SHP77 (cell line): Measurements from ENCODE around the gene ARHGEF25.
A peak's percentile ranks its signal among the peaks of the same experiment; 100 is the strongest.
"Not testable (repeated sequence)": the region's sequence is repeated elsewhere in the genome, so short reads cannot be mapped to it uniquely, and the experiment has no call there.

Experiments used
- DNase-seq, 2 experiments: peaks; one replicate each; lab custom pipeline; 2025; lab: John Stamatoyannopoulos, UW

Gene ARHGEF25

GRCh38 chr12:57622293-57623245, 11.3 kb downstream of the ARHGEF25 start:
- DNase-seq = no peak

GRCh38 chr12:57623385-57623784, 12.2 kb downstream of the ARHGEF25 start:
- no peak for DNase-seq

GRCh38 chr12:57623811-57624390, 12.7 kb downstream of the ARHGEF25 start:
- no peak for DNase-seq

GRCh38 chr12:57624441-57625220, 13.4 kb downstream of the ARHGEF25 start:
- DNase-seq = no peak

- DNase-seq = no peak
Measured at GRCh38 chr12:57625261-57626032, 14.2 kb downstream of the ARHGEF25 start.

GRCh38 chr12:57626111-57626920, 15.1 kb downstream of the ARHGEF25 start:
- DNase-seq = no peak

GRCh38 chr12:57626921-57627445, 15.7 kb downstream of the ARHGEF25 start:
- no peak for DNase-seq

- no peak for DNase-seq
Measured at GRCh38 chr12:57627501-57628279, 16.5 kb downstream of the ARHGEF25 start.

- DNase-seq = no peak
Measured at GRCh38 chr12:57628280-57629191, 17.3 kb downstream of the ARHGEF25 start.

GRCh38 chr12:57629897-57630471, 18.7 kb downstream of the ARHGEF25 start:
- DNase-seq = no peak

- DNase-seq = no peak
Measured at GRCh38 chr12:57630891-57631433, 19.7 kb downstream of the ARHGEF25 start.

GRCh38 chr12:57631566-57632072, 20.4 kb downstream of the ARHGEF25 start:
- no peak for DNase-seq

- peak in 1 of 2 experiments; percentile 28 for DNase-seq
Measured at GRCh38 chr12:57632073-57632957, 21.1 kb downstream of the ARHGEF25 start.

GRCh38 chr12:57632958-57633840, 22.0 kb downstream of the ARHGEF25 start, which contains the start of gene B4GALNT1:
B4GALNT1 (minus strand) TSS chr12:57633201; CDS start chr12:57632132, 1,069 bp downstream.
- peak; percentile 49 to 75 for DNase-seq

GRCh38 chr12:57636731-57637130, 25.5 kb downstream of the ARHGEF25 start:
- not testable (repeated sequence) for DNase-seq

GRCh38 chr12:57637364-57637763, 26.1 kb downstream of the ARHGEF25 start:
- no peak for DNase-seq
